Measurements from ENCODE around the gene TTC32.

TTC32 gene

DNA sequence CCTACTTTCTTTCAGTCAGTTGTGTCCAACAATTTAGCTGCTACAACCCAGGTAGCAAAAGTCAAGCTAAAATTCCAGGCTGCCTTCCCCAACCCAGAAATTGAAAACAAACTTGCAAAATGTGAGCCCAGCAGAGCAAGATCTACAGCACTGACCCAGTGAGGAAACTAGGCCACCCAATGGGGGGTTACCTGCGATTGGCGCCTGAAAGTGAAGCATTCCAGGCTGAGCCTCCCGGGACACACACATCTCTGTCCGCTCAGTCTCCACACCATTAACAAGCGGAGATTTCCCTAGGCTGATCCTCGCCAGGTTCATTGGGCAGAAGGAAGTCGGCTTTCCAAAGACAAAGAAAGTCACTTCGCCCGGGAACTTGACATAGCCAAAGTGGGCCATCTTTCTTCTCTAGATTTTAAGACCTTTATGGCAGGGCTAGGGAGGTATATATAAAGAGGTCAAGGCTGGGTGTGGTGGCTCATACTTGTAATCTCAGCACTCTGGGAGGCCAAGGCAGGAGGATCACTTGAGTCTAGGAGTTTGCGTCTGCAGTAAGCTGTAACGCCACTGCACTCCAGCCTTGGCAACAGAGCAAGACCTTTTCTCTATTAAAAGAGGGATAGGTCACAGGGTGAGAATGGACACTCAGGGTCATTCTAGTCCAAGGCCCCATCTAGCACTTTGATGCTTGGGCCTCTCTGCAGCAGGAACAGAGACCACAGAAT is 53.6 kb downstream of the TTC32 start:
- no peak for DNase-seq

DNA sequence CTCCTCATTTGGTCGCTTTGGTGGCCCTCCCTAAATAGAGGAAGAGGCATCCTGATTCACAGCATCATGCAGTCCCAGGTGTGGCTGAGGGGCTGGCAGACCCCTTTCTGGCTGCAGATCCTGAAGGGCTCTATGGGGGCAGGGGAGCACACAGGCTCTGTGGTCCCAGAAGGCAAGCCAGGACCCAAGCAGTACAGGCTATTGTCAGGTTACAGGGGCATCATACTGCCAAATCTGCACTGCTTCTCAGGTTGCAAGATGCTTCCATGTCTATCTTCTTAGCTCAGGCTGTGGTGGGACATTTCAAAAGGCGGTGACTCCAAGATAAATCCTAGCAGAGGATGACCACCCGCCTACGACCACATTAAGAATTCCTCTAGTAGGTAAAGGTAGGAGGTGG is 54.3 kb downstream of the TTC32 start:
- DNase-seq = no peak
